Activated CD4-positive, alpha-beta T cell treated with anti-CD3 and anti-CD28 coated beads, Interleukin-2, amount 50 U/mL, for 1 hour (primary cell): Measurements from ENCODE around the gene YAE1.

Experiments used
- DNase-seq: peaks from one replicate; pipeline ENCODE4 v3.0.0-alpha.2; 2020

YAE1 gene

GRCh38 chr7:39557222-39557621 lies 9.0 kb upstream of the YAE1 start:
- no peak for DNase-seq

- no peak for DNase-seq
These were observed 8.3 kb upstream of the YAE1 start for GRCh38 chr7:39557911-39558310.

- no peak for DNase-seq
These were observed 5.8 kb upstream of the YAE1 start for GRCh38 chr7:39560408-39560807.

- no peak for DNase-seq
These were observed 5.2 kb upstream of the YAE1 start for GRCh38 chr7:39560997-39561396.

- DNase-seq, result no peak
These were observed 666 bp upstream of the YAE1 start for GRCh38 chr7:39565538-39565937.

- no peak for DNase-seq
These were observed 1.1 kb downstream of the YAE1 start for GRCh38 chr7:39567294-39567693.

- DNase-seq, result no peak
These were observed 8.6 kb downstream of the YAE1 start for GRCh38 chr7:39574673-39575349.

- no peak for DNase-seq
These were observed 11.1 kb downstream of the YAE1 start for GRCh38 chr7:39577229-39577874.

- peak; percentile 73 for DNase-seq
These were observed 14.1 kb downstream of the YAE1 start for GRCh38 chr7:39580149-39580874.

GRCh38 chr7:39582536-39582935 lies 16.3 kb downstream of the YAE1 start:
- no peak for DNase-seq

- no peak for DNase-seq
These were observed 17.3 kb downstream of the YAE1 start for GRCh38 chr7:39583539-39583938.

GRCh38 chr7:39587393-39587792 lies 21.2 kb downstream of the YAE1 start:
- DNase-seq, result no peak

- DNase-seq, result no peak
These were observed 22.2 kb downstream of the YAE1 start for GRCh38 chr7:39588416-39588815.

GRCh38 chr7:39589323-39590111 lies 23.3 kb downstream of the YAE1 start:
- peak; percentile 36 for DNase-seq

GRCh38 chr7:39592586-39592985 lies 26.4 kb downstream of the YAE1 start:
- no peak for DNase-seq

- DNase-seq, result no peak
These were observed 28.9 kb downstream of the YAE1 start for GRCh38 chr7:39594988-39595620.

GRCh38 chr7:39602351-39602750 lies 36.1 kb downstream of the YAE1 start:
- DNase-seq, result no peak

- DNase-seq, result no peak
These were observed 37.7 kb downstream of the YAE1 start for GRCh38 chr7:39603924-39604323.

GRCh38 chr7:39605087-39605486 lies 38.9 kb downstream of the YAE1 start:
- DNase-seq, result no peak

- DNase-seq, result no peak
These were observed 40.1 kb downstream of the YAE1 start for GRCh38 chr7:39606352-39606751.

- DNase-seq, result no peak
These were observed 40.7 kb downstream of the YAE1 start for GRCh38 chr7:39606941-39607340.

- DNase-seq, result no peak
These were observed 41.7 kb downstream of the YAE1 start for GRCh38 chr7:39607865-39608264.

- DNase-seq, result no peak
These were observed 42.1 kb downstream of the YAE1 start for GRCh38 chr7:39608278-39608677.
